Mesendoderm (in vitro differentiated cells): ENCODE results near the gene NSDHL.

Experiments used
- DNase-seq: peaks from one replicate; pipeline ENCODE4 v3.0.0; 2013
- H2AK5ac ChIP-seq: 2 replicates; pipeline ENCODE4 v1.6.1; 2013; ENCODE audit warnings: low read length, inconsistent platforms
- H2BK120ac ChIP-seq: 2 replicates; pipeline ENCODE4 v1.6.1; 2013; ENCODE audit warnings: low read depth, mild to moderate bottlenecking, low read length, moderate library complexity, mixed read lengths
- H2BK15ac ChIP-seq: replicated peaks from 2 replicates; pipeline ENCODE4 v1.6.1; 2013; ENCODE audit warnings: low read depth, mild to moderate bottlenecking, moderate library complexity
- H2BK5ac ChIP-seq: 2 replicates; pipeline ENCODE4 v1.6.1; 2013; ENCODE audit warnings: low read length, inconsistent platforms
- H3K18ac ChIP-seq: 2 replicates; pipeline ENCODE4 v1.6.1; 2013; ENCODE audit warnings: mild to moderate bottlenecking, low read length, mixed read lengths
- H3K23ac ChIP-seq: one replicate; pipeline ENCODE4 v1.6.1; 2013; ENCODE audit warnings: low read length
- H3K27ac ChIP-seq: 2 replicates; pipeline ENCODE4 v1.5.1; 2013; ENCODE audit warnings: low read depth, mild to moderate bottlenecking, inconsistent platforms, low read length, moderate library complexity
- H3K27me3 ChIP-seq: 2 replicates; pipeline ENCODE4 v1.6.1; 2013; ENCODE audit warnings: low read length, control low read depth, mild to moderate bottlenecking, inconsistent platforms; ENCODE audit not compliant: insufficient read depth, poor library complexity
- H3K36me3 ChIP-seq: 2 replicates; pipeline ENCODE4 v1.6.1; 2013; ENCODE audit warnings: low read length, inconsistent platforms; ENCODE audit not compliant: control insufficient read depth, insufficient read depth
- H3K4ac ChIP-seq: one replicate; pipeline ENCODE4 v1.6.1; 2013; ENCODE audit warnings: low read depth, mild to moderate bottlenecking, low read length, moderate library complexity
- H3K4me1 ChIP-seq: 2 replicates; pipeline ENCODE4 v1.6.1; 2013; ENCODE audit warnings: low read depth, low read length, inconsistent platforms; ENCODE audit not compliant: control insufficient read depth
- H3K4me2 ChIP-seq: 2 replicates; pipeline ENCODE4 v1.6.1; 2013; ENCODE audit warnings: low read length
- H3K4me3 ChIP-seq: 2 replicates; pipeline ENCODE4 v1.5.1; 2013; ENCODE audit warnings: mild to moderate bottlenecking, low read length
- H3K56ac ChIP-seq: one replicate; pipeline ENCODE4 v1.6.1; 2013; ENCODE audit warnings: low read length
- H3K79me1 ChIP-seq: 2 replicates; pipeline ENCODE4 v1.6.1; 2013; ENCODE audit warnings: low read length, inconsistent platforms
- H3K79me2 ChIP-seq: 2 replicates; pipeline ENCODE4 v1.6.1; 2013; ENCODE audit warnings: mild to moderate bottlenecking, low read length; ENCODE audit not compliant: control insufficient read depth, insufficient read depth
- H3K9ac ChIP-seq: 2 replicates; pipeline ENCODE4 v1.6.1; 2013; ENCODE audit warnings: low read length, inconsistent platforms
- H4K5ac ChIP-seq: one replicate; pipeline ENCODE4 v1.6.1; 2013; ENCODE audit warnings: low read length
- H4K8ac ChIP-seq: one replicate; pipeline ENCODE4 v1.6.1; 2013; ENCODE audit warnings: low read depth, mild to moderate bottlenecking, control low read depth, low read length, moderate library complexity
- WGBS: extraction: QIAGEN DNeasy Blood & Tissue Kit; methylation state at CpG from one replicate; pipeline ENCODE4 v1.1.7; 2013; ENCODE audit warnings: low lambda C conversion rate, missing lambda C conversion rate; ENCODE audit not compliant: insufficient coverage; ENCODE audit errors: extremely low coverage; 5-methylcytosine and 5-hydroxymethylcytosine counted together

NSDHL gene

GRCh38 chrX:152821145-152821765, 9.6 kb upstream of the NSDHL start:
- no peak overlapping the region for H3K4ac ChIP-seq
- no peak overlapping the region for H3K18ac ChIP-seq
- DNase-seq = peak; percentile 54
- H2BK5ac ChIP-seq = no peak overlapping the region
- H3K36me3 ChIP-seq = no peaks in the 10 kb centered on the region
- H3K4me3 ChIP-seq = no peak overlapping the region
- H3K4me1 ChIP-seq = no peaks in the 10 kb centered on the region
- no peak overlapping the region for H3K4me2 ChIP-seq
- H4K5ac ChIP-seq = no peak overlapping the region
- no peak overlapping the region for H3K27ac ChIP-seq
- H3K79me1 ChIP-seq = no peaks in the 10 kb centered on the region
- no peaks in the 10 kb centered on the region for H3K79me2 ChIP-seq
- no peak overlapping the region for H2BK15ac ChIP-seq
- no peak overlapping the region for H3K56ac ChIP-seq
- no peak overlapping the region for H4K8ac ChIP-seq
- H3K27me3 ChIP-seq = no peaks in the 10 kb centered on the region
- H2AK5ac ChIP-seq = no peak overlapping the region
- no CpG with 5 or more reads among the region's 3 CpGs for WGBS
- H2BK120ac ChIP-seq = no peak overlapping the region
- H3K9ac ChIP-seq = no peak overlapping the region
- H3K23ac ChIP-seq = no peak overlapping the region

- Histone ChIP-seq H4K5ac (no peak overlapping the region), H3K79me2 (no peaks in the 10 kb centered on the region), H2BK5ac (no peak overlapping the region), H2BK15ac (no peak overlapping the region), H3K27me3 (no peaks in the 10 kb centered on the region), H3K9ac (no peak overlapping the region), H3K27ac (no peak overlapping the region), H3K79me1 (no peaks in the 10 kb centered on the region), H3K4me2 (no peak overlapping the region), H3K23ac (no peak overlapping the region), H2AK5ac (no peak overlapping the region), H3K4me1 (no peaks in the 10 kb centered on the region), H3K18ac (no peak overlapping the region), H3K36me3 (no peaks in the 10 kb centered on the region), H4K8ac (no peak overlapping the region), H3K56ac (no peak overlapping the region), H2BK120ac (no peak overlapping the region), H3K4me3 (no peak overlapping the region), H3K4ac (no peak overlapping the region)
- no peak for DNase-seq
- no CpG with 5 or more reads among the region's 6 CpGs for WGBS
These were observed 8.3 kb upstream of the NSDHL start for GRCh38 chrX:152822383-152823086.

- no peak overlapping the region for H2BK5ac ChIP-seq
- H3K79me2 ChIP-seq = no peaks in the 10 kb centered on the region
- no peak overlapping the region for H2BK15ac ChIP-seq
- no peak overlapping the region for H3K27ac ChIP-seq
- H4K8ac ChIP-seq = no peak overlapping the region
- H3K4ac ChIP-seq = no peak overlapping the region
- H3K4me2 ChIP-seq = no peak overlapping the region
- H3K18ac ChIP-seq = no peak overlapping the region
- no peak overlapping the region for H3K56ac ChIP-seq
- no peak overlapping the region for H4K5ac ChIP-seq
- no peak overlapping the region for H3K4me3 ChIP-seq
- no peak overlapping the region for H2AK5ac ChIP-seq
- H2BK120ac ChIP-seq = no peak overlapping the region
- no peak for DNase-seq
- H3K27me3 ChIP-seq = no peaks in the 10 kb centered on the region
- H3K9ac ChIP-seq = no peak overlapping the region
- no CpG with 5 or more reads among the region's 6 CpGs for WGBS
- H3K36me3 ChIP-seq = no peaks in the 10 kb centered on the region
- H3K23ac ChIP-seq = no peak overlapping the region
- no peaks in the 10 kb centered on the region for H3K79me1 ChIP-seq
- H3K4me1 ChIP-seq = no peaks in the 10 kb centered on the region
These were observed 7.2 kb upstream of the NSDHL start for GRCh38 chrX:152823657-152824056.

GRCh38 chrX:152824841-152825374, 6.0 kb upstream of the NSDHL start:
- Histone ChIP-seq H3K79me2 (no peaks in the 10 kb centered on the region), H2BK15ac (no peak overlapping the region), H3K4me2 (no peak overlapping the region), H4K8ac (no peak overlapping the region), H3K27me3 (no peaks in the 10 kb centered on the region), H2BK120ac (no peak overlapping the region), H2BK5ac (no peak overlapping the region), H3K79me1 (no peaks in the 10 kb centered on the region), H4K5ac (no peak overlapping the region), H3K9ac (no peak overlapping the region), H3K27ac (no peak overlapping the region), H3K4ac (no peak overlapping the region), H3K36me3 (no peaks in the 10 kb centered on the region), H2AK5ac (no peak overlapping the region), H3K4me3 (no peak overlapping the region), H3K18ac (no peak overlapping the region), H3K23ac (no peak overlapping the region), H3K4me1 (no peaks in the 10 kb centered on the region), H3K56ac (no peak overlapping the region)
- DNase-seq = no peak
- no CpG with 5 or more reads among the region's 7 CpGs for WGBS

- Histone ChIP-seq H2BK15ac (no peak overlapping the region), H2BK5ac (no peak overlapping the region), H3K23ac (no peak overlapping the region), H3K27me3 (no peaks in the 10 kb centered on the region), H3K4me2 (peak overlapping the region; percentile 35), H3K18ac (no peak overlapping the region), H3K9ac (peak overlapping the region; percentile 86), H3K4me1 (no peaks in the 10 kb centered on the region), H3K56ac (peak overlapping the region; percentile 92), H3K4ac (peak overlapping the region; percentile 42), H3K4me3 (peak overlapping the region; percentile 85), H2AK5ac (no peak overlapping the region), H3K79me2 (peaks cover 29% of the 10 kb centered on the region), H3K36me3 (no peaks in the 10 kb centered on the region), H4K8ac (no peak overlapping the region), H3K79me1 (peaks cover 3% of the 10 kb centered on the region), H2BK120ac (no peak overlapping the region), H4K5ac (no peak overlapping the region), H3K27ac (no peak overlapping the region)
- no CpG with 5 or more reads among the region's 10 CpGs for WGBS
- no peak for DNase-seq
These were observed 528 bp downstream of the NSDHL start for GRCh38 chrX:152831391-152831790.
